NCI-H187 (cell line): ENCODE results near the gene BRD4.

Source experiments
- DNase-seq, 2 experiments: peaks; one replicate each; lab custom pipeline; 2025; lab: John Stamatoyannopoulos, UW

BRD4 gene

GRCh38 chr19:15248106-15248505 is 84.2 kb downstream of the BRD4 start:
- DNase-seq, result no peak

- DNase-seq, result no peak
These were observed 85.0 kb downstream of the BRD4 start for GRCh38 chr19:15247107-15248014.

- DNase-seq, result no peak
These were observed 86.2 kb downstream of the BRD4 start for GRCh38 chr19:15246198-15246481.

- DNase-seq, result no peak
These were observed 86.8 kb downstream of the BRD4 start for GRCh38 chr19:15245370-15246197.

GRCh38 chr19:15244808-15245207 is 87.5 kb downstream of the BRD4 start:
- no peak for DNase-seq

GRCh38 chr19:15244106-15244803 is 88.1 kb downstream of the BRD4 start:
- no peak for DNase-seq

- no peak for DNase-seq
These were observed 88.9 kb downstream of the BRD4 start for GRCh38 chr19:15243236-15243957.

GRCh38 chr19:15241259-15241910 is 91.0 kb downstream of the BRD4 start:
- no peak for DNase-seq

- DNase-seq, result no peak
These were observed 91.8 kb downstream of the BRD4 start for GRCh38 chr19:15240515-15240914.

GRCh38 chr19:15239337-15239949 is 92.9 kb downstream of the BRD4 start:
- DNase-seq, result no peak

- no peak for DNase-seq
These were observed 93.6 kb downstream of the BRD4 start for GRCh38 chr19:15238639-15239155.

GRCh38 chr19:15237759-15238638 is 94.3 kb downstream of the BRD4 start:
- no peak for DNase-seq

- DNase-seq, result no peak
These were observed 95.5 kb downstream of the BRD4 start for GRCh38 chr19:15236886-15237285.

- DNase-seq, result no peak
These were observed 96.6 kb downstream of the BRD4 start for GRCh38 chr19:15235781-15236180.

- DNase-seq, result no peak
These were observed 97.8 kb downstream of the BRD4 start for GRCh38 chr19:15234431-15235130.

- no peak for DNase-seq
These were observed 101.1 kb downstream of the BRD4 start for GRCh38 chr19:15231271-15231670.

- no peak for DNase-seq
These were observed 105.1 kb downstream of the BRD4 start for GRCh38 chr19:15227261-15227660.

GRCh38 chr19:15225760-15226159 is 106.6 kb downstream of the BRD4 start:
- DNase-seq, result no peak
